ENCODE data around the gene ENTPD8. TPM values are rescaled to one million over a fixed set of nuclear protein-coding genes. Genes with fewer than 3 reads are reported as not detected.

The ENTPD8 gene
- total and polyA plus RNA-seq, 2 donors (not counting 1 experiment from before 2014, with no cell fraction given) = under 0.01 TPM; not detected in 1

DNA sequence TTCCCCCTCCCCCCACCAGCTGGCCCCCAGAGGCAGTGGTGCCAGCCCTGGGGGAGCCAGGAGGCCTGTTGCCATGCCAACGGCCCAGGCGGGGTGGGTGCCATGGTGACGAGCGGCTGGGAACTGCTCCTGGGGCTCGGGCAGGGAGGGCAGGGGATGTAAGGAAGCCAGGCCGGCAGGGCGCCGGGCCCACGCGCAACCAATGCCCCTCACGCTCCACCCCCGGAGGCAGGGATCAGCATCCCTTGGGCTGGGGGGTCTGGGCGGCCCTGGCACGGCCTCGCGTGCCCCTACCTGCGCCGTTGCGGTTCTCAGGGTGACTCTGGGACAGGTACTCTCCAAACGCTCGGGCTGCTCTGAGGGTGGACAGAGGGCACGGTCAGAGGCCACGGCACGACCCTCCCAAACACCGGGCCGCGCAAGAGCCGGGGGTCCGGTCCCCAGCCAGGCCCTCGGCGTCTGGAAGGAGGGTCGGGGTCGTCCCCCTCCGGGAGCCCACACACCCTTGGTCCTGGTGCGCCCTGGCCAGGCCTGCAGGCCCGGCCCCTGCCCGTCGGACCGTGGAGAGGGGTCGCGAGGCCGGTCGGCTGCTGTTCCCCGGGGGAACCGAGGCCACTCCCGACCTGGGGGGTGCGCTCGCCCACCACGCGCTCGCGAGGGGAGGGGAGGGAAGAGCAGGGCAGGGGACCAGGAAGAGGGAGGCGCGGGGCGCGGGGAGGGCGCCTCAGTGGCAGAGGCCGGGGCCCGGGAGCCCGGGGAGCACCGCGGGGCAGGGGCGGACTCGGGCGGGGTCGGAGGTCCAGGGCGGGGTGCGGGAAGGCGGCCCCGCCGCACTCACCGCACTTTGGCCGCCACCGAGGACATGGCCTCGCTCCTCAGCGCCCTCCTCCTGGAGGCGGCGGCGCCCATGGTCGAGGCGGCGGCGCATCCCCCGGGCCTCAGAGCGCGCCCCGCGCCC lies 17.3 kb upstream of the ENTPD8 start:
- H3K27me3 ChIP-seq (ENCODE audit: control insufficient read depth, insufficient read depth, low read length) = no peaks in the 10 kb centered on the region
- peak overlapping the region; percentile 56 to 79 (median 72) for H3K4me3 ChIP-seq (replicated peaks in 1 of 4; ENCODE audit: control extremely low read depth in 1 of 4, insufficient read depth in 1 of 4, low read depth in 3 of 4, low read length in 4 of 4)
- H4K20me1 ChIP-seq (ENCODE audit: control insufficient read depth, extremely low read depth, insufficient read depth, low read length) = no peaks in the 10 kb centered on the region
- peak overlapping the region; percentile 77 for H3K9ac ChIP-seq (ENCODE audit: insufficient read depth, low read length)
- peak overlapping the region; percentile 90 for H3K4me2 ChIP-seq (ENCODE audit: extremely low read depth, insufficient read depth, low read length)
- peak in 1 of 2 donors; percentile 33 for DNase-seq (ENCODE audit: low read depth in 2 of 2)
- H3K4me1 ChIP-seq (ENCODE audit: control insufficient read depth, extremely low read depth, insufficient read depth, low read length) = peaks cover 3% of the 10 kb centered on the region
- peaks cover 12% of the 10 kb centered on the region for H3K36me3 ChIP-seq (ENCODE audit: control insufficient read depth, insufficient read depth, low read length)
- H3K79me2 ChIP-seq (ENCODE audit: control insufficient read depth, insufficient read depth, low read length) = peaks cover 3% of the 10 kb centered on the region
- H3K9me3 ChIP-seq (ENCODE audit: control insufficient read depth, insufficient read depth, low read depth, low read length) = no peaks in the 10 kb centered on the region
- TF ChIP-seq EZH2 (IDR thresholded peaks at IDR 0.05; ENCODE audit: low read length, missing control alignments) = no peak
- TF ChIP-seq CTCF (conservative IDR thresholded peaks at IDR 0.05 in 1 of 2, IDR thresholded peaks at IDR 0.05 in 1 of 2; ENCODE audit: low read depth in 1 of 2, low read length in 2 of 2) = no peak
- no peak overlapping the region for H2AFZ ChIP-seq (ENCODE audit: low read length)
- peak overlapping the region; percentile 71 for H3K27ac ChIP-seq (ENCODE audit: insufficient read depth, low read length)

DNA sequence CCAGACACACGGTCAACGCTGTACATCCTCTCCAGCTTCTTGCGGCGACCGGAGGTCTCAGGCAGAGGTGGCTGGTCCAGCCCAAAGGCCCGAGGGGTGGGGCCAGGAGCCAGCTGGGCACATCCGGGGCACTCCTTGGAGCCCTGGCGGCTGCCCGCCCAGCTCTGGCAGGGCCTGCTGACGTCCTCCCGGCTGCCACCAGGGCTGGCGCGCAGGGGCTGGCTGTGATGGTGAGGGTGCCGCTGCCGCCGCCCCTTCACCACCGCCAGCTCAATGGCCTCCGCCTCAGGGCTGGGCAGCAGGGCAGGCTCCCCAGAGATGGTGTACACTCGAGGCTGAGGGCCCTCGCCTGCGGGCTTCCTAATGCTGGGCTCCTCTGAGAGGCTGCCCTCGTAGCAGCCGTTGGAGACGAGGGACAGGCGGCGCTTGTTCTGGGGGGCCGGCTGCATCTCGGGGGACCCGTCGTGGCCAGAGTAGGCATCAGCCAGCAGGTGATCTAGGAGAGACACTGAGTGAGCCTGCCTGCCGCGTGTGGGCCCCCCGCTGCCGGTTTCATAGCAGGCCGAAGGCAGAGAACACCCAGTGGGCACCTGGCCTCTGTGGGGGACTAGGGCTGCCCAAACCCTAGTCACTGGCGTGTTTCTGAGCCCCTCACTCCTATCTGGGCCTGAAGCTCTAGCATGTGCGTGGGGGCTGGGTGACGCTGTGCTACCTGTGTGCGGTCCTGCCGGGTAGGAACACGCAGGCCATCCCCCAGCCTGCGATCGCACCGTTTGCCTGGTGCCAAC lies 16.4 kb upstream of the ENTPD8 start:
- Histone ChIP-seq H3K4me2 (ENCODE audit: extremely low read depth, insufficient read depth, low read length) (peak overlapping the region; percentile 90), H4K20me1 (ENCODE audit: control insufficient read depth, extremely low read depth, insufficient read depth, low read length) (no peaks in the 10 kb centered on the region), H3K4me3 (replicated peaks in 1 of 4; ENCODE audit: control extremely low read depth in 1 of 4, insufficient read depth in 1 of 4, low read depth in 3 of 4, low read length in 4 of 4) (peak overlapping the region; percentile 56 to 79 (median 72)), H2AFZ (ENCODE audit: low read length) (no peak overlapping the region), H3K27ac (ENCODE audit: insufficient read depth, low read length) (no peak overlapping the region), H3K36me3 (ENCODE audit: control insufficient read depth, insufficient read depth, low read length) (peaks cover 16% of the 10 kb centered on the region), H3K27me3 (ENCODE audit: control insufficient read depth, insufficient read depth, low read length) (no peaks in the 10 kb centered on the region), H3K79me2 (ENCODE audit: control insufficient read depth, insufficient read depth, low read length) (peaks cover 3% of the 10 kb centered on the region), H3K9ac (ENCODE audit: insufficient read depth, low read length) (no peak overlapping the region), H3K9me3 (ENCODE audit: control insufficient read depth, insufficient read depth, low read depth, low read length) (no peaks in the 10 kb centered on the region), H3K4me1 (ENCODE audit: control insufficient read depth, extremely low read depth, insufficient read depth, low read length) (peaks cover 3% of the 10 kb centered on the region)
- no peak for DNase-seq (ENCODE audit: low read depth in 2 of 2)
- TF ChIP-seq CTCF (conservative IDR thresholded peaks at IDR 0.05 in 1 of 2, IDR thresholded peaks at IDR 0.05 in 1 of 2; ENCODE audit: low read depth in 1 of 2, low read length in 2 of 2) (no peak), EZH2 (IDR thresholded peaks at IDR 0.05; ENCODE audit: low read length, missing control alignments) (no peak)

- Histone ChIP-seq H3K4me1 (ENCODE audit: control insufficient read depth, extremely low read depth, insufficient read depth, low read length) (peaks cover 3% of the 10 kb centered on the region), H3K79me2 (ENCODE audit: control insufficient read depth, insufficient read depth, low read length) (peaks cover 3% of the 10 kb centered on the region), H3K9ac (ENCODE audit: insufficient read depth, low read length) (no peak overlapping the region), H3K27me3 (ENCODE audit: control insufficient read depth, insufficient read depth, low read length) (no peaks in the 10 kb centered on the region), H3K4me3 (replicated peaks in 1 of 4; ENCODE audit: control extremely low read depth in 1 of 4, insufficient read depth in 1 of 4, low read depth in 3 of 4, low read length in 4 of 4) (peak overlapping the region in 1 of 4 experiments; percentile 8), H4K20me1 (ENCODE audit: control insufficient read depth, extremely low read depth, insufficient read depth, low read length) (no peaks in the 10 kb centered on the region), H3K27ac (ENCODE audit: insufficient read depth, low read length) (no peak overlapping the region), H3K9me3 (ENCODE audit: control insufficient read depth, insufficient read depth, low read depth, low read length) (no peaks in the 10 kb centered on the region), H2AFZ (ENCODE audit: low read length) (no peak overlapping the region), H3K36me3 (ENCODE audit: control insufficient read depth, insufficient read depth, low read length) (peaks cover 16% of the 10 kb centered on the region), H3K4me2 (ENCODE audit: extremely low read depth, insufficient read depth, low read length) (no peak overlapping the region)
- TF ChIP-seq CTCF (conservative IDR thresholded peaks at IDR 0.05 in 1 of 2, IDR thresholded peaks at IDR 0.05 in 1 of 2; ENCODE audit: low read depth in 1 of 2, low read length in 2 of 2) (no peak), EZH2 (IDR thresholded peaks at IDR 0.05; ENCODE audit: low read length, missing control alignments) (no peak)
- DNase-seq (ENCODE audit: low read depth in 2 of 2) = no peak
These were observed 15.8 kb upstream of the ENTPD8 start for GRCh38 chr9:137456864-137457405.

All from fibroblast of lung (primary cell).